BE2C (cell line): ENCODE data around the gene CNIH3.
A peak's percentile ranks its signal among the peaks of the same experiment; 100 is the strongest.

Experiments
- DNase-seq: peaks from one replicate; pipeline ENCODE4 v3.0.0-alpha.2; 2020
- H3K27me3 ChIP-seq: fragments of 250-450 bp; sonication (Bioruptor Pico); 2 replicates; pipeline ENCODE4 v1.5.1; 2020; ENCODE audit warnings: mild to moderate bottlenecking
- H3K36me3 ChIP-seq: fragments of 250-450 bp; sonication (Bioruptor Pico); 2 replicates; pipeline ENCODE4 v1.5.1; 2020; ENCODE audit warnings: mild to moderate bottlenecking
- H3K4me1 ChIP-seq: fragments of 250-450 bp; sonication (Bioruptor Pico); 2 replicates; pipeline ENCODE4 v1.5.1; 2020
- H3K4me3 ChIP-seq: 2 replicates; pipeline ENCODE4 v1.5.1; 2011; ENCODE audit warnings: low read depth, low read length
- H3K9me3 ChIP-seq: fragments of 250-450 bp; sonication (Bioruptor Pico); 2 replicates; pipeline ENCODE4 v1.5.1; 2020
- TF ChIP-seq, protein P1 (sequence below): IDR thresholded peaks from 2 replicates; pipeline ENCODE4 v1.5.1; 2012; ENCODE audit warnings: mild to moderate bottlenecking, low read depth, low read length

The CNIH3 gene

GRCh38 chr1:224592636-224593582, 23.2 kb upstream of the CNIH3 start:
- peak; percentile 17 for DNase-seq

GRCh38 chr1:224594360-224594759, 21.8 kb upstream of the CNIH3 start:
- no peaks in the 10 kb centered on the region for H3K36me3 ChIP-seq
- no peak overlapping the region for H3K4me3 ChIP-seq
- TF ChIP-seq, protein P1, sequence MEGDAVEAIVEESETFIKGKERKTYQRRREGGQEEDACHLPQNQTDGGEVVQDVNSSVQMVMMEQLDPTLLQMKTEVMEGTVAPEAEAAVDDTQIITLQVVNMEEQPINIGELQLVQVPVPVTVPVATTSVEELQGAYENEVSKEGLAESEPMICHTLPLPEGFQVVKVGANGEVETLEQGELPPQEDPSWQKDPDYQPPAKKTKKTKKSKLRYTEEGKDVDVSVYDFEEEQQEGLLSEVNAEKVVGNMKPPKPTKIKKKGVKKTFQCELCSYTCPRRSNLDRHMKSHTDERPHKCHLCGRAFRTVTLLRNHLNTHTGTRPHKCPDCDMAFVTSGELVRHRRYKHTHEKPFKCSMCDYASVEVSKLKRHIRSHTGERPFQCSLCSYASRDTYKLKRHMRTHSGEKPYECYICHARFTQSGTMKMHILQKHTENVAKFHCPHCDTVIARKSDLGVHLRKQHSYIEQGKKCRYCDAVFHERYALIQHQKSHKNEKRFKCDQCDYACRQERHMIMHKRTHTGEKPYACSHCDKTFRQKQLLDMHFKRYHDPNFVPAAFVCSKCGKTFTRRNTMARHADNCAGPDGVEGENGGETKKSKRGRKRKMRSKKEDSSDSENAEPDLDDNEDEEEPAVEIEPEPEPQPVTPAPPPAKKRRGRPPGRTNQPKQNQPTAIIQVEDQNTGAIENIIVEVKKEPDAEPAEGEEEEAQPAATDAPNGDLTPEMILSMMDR = 0 out of 2 replicates have a peak, but pooled peaks have one; percentile 0
- H3K27me3 ChIP-seq = no peaks in the 10 kb centered on the region
- no peaks in the 10 kb centered on the region for H3K9me3 ChIP-seq
- H3K4me1 ChIP-seq = peaks cover 3% of the 10 kb centered on the region; the same call in 1 of the 2 replicates
- DNase-seq = no peak

More at GRCh38 chr1:224592636-224593582, 23.2 kb upstream of the CNIH3 start:
- Histone ChIP-seq H3K27me3 (no peaks in the 10 kb centered on the region), H3K36me3 (no peaks in the 10 kb centered on the region), H3K4me3 (no peak overlapping the region), H3K9me3 (no peaks in the 10 kb centered on the region), H3K4me1 (peaks cover 3% of the 10 kb centered on the region; the same call in 1 of the 2 replicates)
- TF ChIP-seq, protein P1 = no peak

DNA sequence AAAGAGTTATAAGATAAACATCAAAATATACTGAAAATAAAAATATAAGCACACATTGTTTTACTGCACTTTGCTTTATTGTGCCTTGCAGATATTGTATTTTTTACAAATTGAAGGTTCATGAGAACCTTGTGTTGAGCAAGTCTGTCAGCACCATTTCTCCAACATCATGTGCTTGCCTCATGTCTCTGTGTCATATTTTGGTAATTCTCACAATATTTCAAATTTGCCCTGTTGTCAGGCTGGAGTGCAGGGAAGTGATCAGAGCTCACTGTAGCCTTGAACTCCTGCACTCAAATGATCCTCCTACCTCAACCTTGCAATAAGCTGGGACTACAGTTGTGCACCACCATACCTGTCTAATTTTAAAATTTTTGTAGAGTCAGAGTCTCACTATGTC, 21.3 kb upstream of the CNIH3 start:
- H3K4me1 ChIP-seq = peaks cover 3% of the 10 kb centered on the region; the same call in 1 of the 2 replicates
- TF ChIP-seq, protein P1 = no peak
- no peak overlapping the region for H3K4me3 ChIP-seq
- no peak for DNase-seq
- H3K27me3 ChIP-seq = no peaks in the 10 kb centered on the region
- no peaks in the 10 kb centered on the region for H3K36me3 ChIP-seq
- H3K9me3 ChIP-seq = no peaks in the 10 kb centered on the region

GRCh38 chr1:224605482-224606181, 10.5 kb upstream of the CNIH3 start:
- no peak for DNase-seq
- TF ChIP-seq, protein P1 = no peak
- H3K27me3 ChIP-seq = no peaks in the 10 kb centered on the region

GRCh38 chr1:224607188-224608148, 8.6 kb upstream of the CNIH3 start:
- no peak for DNase-seq
- H3K36me3 ChIP-seq = no peaks in the 10 kb centered on the region
- H3K27me3 ChIP-seq = no peaks in the 10 kb centered on the region
- TF ChIP-seq, protein P1 = no peak
- H3K4me3 ChIP-seq = no peak overlapping the region
- H3K9me3 ChIP-seq = no peaks in the 10 kb centered on the region
- peaks cover 6% of the 10 kb centered on the region; the same call in 1 of the 2 replicates for H3K4me1 ChIP-seq

More at GRCh38 chr1:224605482-224606181, 10.5 kb upstream of the CNIH3 start:
- Histone ChIP-seq H3K36me3 (no peaks in the 10 kb centered on the region), H3K4me3 (no peak overlapping the region), H3K9me3 (no peaks in the 10 kb centered on the region), H3K4me1 (peaks cover 6% of the 10 kb centered on the region; the same call in 1 of the 2 replicates)
